ENCODE results near the gene CDK16.
A peak's percentile ranks its signal among the peaks of the same experiment; 100 is the strongest.

CDK16 gene

GRCh38 chrX:47208108-47208507 lies 10.4 kb upstream of the CDK16 start:
- no peak for DNase-seq (ENCODE audit: low read depth, low spot score)

GRCh38 chrX:47209508-47210238 lies 8.8 kb upstream of the CDK16 start:
- DNase-seq (ENCODE audit: low read depth, low spot score): no peak

- DNase-seq (ENCODE audit: low read depth, low spot score): no peak
These were observed 7.6 kb upstream of the CDK16 start for GRCh38 chrX:47210661-47211425.

- no peak for DNase-seq (ENCODE audit: low read depth, low spot score)
These were observed 5.8 kb upstream of the CDK16 start for GRCh38 chrX:47212381-47213293.

- no peak for DNase-seq (ENCODE audit: low read depth, low spot score)
These were observed 3.9 kb upstream of the CDK16 start for GRCh38 chrX:47214435-47215077.

- DNase-seq (ENCODE audit: low read depth, low spot score): no peak
These were observed 3.1 kb upstream of the CDK16 start for GRCh38 chrX:47215291-47215900.

- DNase-seq (ENCODE audit: low read depth, low spot score): no peak
These were observed 2.0 kb upstream of the CDK16 start for GRCh38 chrX:47216393-47216925.

GRCh38 chrX:47217121-47217851 lies 1.2 kb upstream of the CDK16 start:
- DNase-seq (ENCODE audit: low read depth, low spot score): no peak

- peak; percentile 88 for DNase-seq (ENCODE audit: low read depth, low spot score)
These were observed 615 bp upstream of the CDK16 start for GRCh38 chrX:47217852-47218279.

GRCh38 chrX:47218920-47219815 lies 687 bp downstream of the CDK16 start:
- DNase-seq (ENCODE audit: low read depth, low spot score): peak; percentile 1

GRCh38 chrX:47221756-47222155 lies 3.3 kb downstream of the CDK16 start:
- DNase-seq (ENCODE audit: low read depth, low spot score): no peak

- DNase-seq (ENCODE audit: low read depth, low spot score): no peak
These were observed 4.4 kb downstream of the CDK16 start for GRCh38 chrX:47222751-47223350.

GRCh38 chrX:47223476-47224250 lies 5.2 kb downstream of the CDK16 start:
- no peak for DNase-seq (ENCODE audit: low read depth, low spot score)

GRCh38 chrX:47224266-47224895 lies 5.9 kb downstream of the CDK16 start:
- DNase-seq (ENCODE audit: low read depth, low spot score): no peak

- DNase-seq (ENCODE audit: low read depth, low spot score): no peak
These were observed 6.4 kb downstream of the CDK16 start for GRCh38 chrX:47224896-47225290.

GRCh38 chrX:47226071-47226470 lies 7.6 kb downstream of the CDK16 start:
- no peak for DNase-seq (ENCODE audit: low read depth, low spot score)

GRCh38 chrX:47226531-47227333 lies 8.3 kb downstream of the CDK16 start:
- no peak for DNase-seq (ENCODE audit: low read depth, low spot score)

All from activated naive CD8-positive, alpha-beta T cell treated with anti-CD3 and anti-CD28 coated beads, Interleukin-2, amount 50 U/mL, for 16 hours (primary cell).